NOMO-1 treated with dmso at 0.1 percent for 144 hours (cell line): ENCODE results near the gene ANKRD42.
"Not testable (repeated sequence)": the region's sequence is repeated elsewhere in the genome, so short reads cannot be mapped to it uniquely, and the experiment has no call there.

ENCODE experiments used
- DNase-seq: peaks from one replicate; lab custom pipeline; 2025; ENCODE audit not compliant: unreplicated experiment; lab: John Stamatoyannopoulos, UW

ANKRD42 gene

DNA sequence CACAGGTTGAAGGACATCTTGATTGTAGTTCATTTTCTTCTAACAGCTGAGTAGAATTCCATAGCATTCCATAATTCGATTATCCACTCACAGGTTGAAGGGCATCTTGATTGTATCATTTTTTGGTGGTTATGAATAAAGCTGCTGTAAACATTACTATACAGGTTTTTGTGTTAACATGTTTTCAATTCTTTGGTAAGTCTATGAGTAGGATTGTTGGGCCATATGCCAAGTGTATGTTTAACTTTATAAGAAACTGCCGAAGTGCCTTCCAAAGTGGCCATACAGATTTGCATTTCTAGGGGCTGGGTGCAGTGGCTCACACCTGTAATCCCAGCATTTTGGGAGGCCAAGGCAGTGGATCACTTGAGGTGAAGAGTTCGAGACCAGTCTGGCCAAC lies 44.6 kb downstream of the ANKRD42 start:
- no peak for DNase-seq

DNA sequence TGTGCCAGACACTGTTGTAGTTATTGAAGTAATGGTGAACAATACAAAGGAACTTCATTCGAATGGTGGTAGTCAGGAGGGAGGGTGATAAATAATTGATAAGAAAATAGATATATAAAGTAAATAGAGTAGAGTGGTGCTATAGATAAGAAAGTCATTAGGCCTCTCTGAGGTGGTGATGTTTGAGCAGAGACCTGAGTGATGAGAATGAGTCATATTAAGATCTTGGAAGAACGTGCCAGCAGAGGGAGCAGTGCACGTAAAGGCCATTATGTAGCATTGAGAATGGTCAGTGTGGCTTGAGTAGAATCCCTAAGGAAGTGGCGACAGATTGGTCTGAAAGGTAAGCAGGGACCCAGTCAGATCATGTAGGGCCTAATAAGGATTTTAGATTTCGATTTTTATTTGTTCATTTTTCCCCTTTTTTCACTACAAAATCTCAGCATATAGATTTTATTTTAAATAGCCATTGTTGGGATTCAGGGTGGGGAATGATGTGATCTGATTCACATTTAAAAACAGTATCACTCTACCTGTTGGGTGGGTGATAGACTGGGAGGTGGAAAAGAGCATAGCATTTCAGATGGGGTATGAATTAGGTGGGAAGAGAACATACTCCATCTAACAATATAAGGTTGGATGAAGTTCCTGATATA lies 47.9 kb downstream of the ANKRD42 start:
- DNase-seq: no peak

DNA sequence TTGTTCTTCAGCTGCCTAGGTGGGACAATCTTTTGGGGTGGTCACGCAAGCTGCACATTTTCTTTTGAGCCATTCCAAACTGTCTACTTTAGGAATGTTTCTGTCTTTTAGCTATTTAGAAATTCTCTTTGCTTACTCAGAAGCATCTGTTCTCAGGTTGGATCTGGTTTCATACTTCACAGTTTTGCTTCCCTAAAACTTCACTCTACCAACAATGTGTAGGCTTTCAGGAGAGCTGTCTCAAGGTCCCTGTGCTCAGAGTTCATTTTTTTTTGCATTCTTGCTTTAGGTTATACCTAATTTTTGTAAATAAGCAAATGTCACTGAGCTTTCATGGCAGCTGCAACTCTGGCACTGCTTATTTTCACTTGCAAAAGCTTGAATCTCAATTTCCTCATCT lies 55.9 kb downstream of the ANKRD42 start:
- DNase-seq: no peak

DNA sequence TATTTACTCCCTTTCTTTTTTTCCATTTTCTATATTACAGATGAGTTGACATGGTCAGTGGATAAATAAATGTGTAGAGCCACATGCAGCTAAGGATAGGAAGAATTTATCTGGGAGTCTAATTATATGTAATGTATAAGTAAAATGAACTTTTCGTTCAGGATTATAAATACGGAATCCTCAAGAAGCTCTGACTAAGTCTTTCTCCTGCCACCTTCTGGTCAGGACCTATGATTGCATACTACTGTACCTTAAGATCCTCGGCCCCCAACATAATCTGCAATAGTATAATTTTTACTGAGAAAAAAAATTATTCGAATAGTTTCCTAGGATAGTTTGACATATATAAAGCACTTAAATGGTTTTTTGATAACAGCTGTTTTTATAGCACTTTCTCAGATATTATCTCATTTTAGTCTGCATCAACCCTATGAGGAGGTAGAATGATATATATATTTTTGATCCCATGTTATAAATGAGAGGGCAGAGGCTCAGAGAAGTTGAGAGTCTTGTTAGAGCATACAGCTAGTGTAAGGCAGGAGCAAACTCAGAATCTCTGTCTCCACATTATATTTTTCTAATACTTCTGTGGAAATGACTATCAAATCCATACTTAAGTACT lies 56.6 kb downstream of the ANKRD42 start:
- DNase-seq: no peak

DNA sequence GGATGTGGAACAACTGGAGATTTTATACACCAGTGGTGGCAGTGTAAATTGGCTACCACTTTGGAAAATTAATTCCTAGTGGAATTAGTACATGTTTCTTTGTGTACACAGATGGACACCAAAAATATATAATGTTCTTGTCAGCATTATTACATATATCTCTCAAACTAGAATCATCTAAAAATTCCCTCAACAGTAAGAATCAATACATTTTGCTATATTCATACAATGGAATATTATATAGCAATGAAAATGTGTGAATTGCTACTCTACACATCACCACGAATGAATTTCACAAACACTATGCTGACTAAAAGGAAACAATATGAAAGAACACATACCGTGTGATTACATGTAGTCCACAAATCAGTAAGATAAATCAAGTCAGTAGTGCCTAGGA lies 58.8 kb downstream of the ANKRD42 start:
- no peak for DNase-seq

DNA sequence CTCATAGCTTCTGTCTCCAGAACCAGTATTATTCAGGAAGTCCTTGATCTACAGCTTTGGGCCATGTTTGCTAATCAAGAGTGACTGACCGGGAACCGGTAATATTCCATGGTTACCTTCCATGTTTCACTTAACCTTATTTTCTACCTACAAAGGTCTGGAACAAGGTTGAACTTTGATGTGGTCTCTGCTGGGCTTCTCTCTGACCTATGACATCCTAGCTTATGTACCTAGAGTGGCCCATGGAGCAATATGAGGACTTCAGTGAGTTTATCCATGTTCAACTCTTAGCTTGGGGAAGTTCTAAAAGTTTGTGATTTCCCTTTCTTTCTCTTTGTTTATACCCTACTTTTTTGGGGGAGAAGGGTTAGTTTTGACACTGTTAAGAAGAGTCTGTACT lies 59.4 kb downstream of the ANKRD42 start:
- DNase-seq: no peak

DNA sequence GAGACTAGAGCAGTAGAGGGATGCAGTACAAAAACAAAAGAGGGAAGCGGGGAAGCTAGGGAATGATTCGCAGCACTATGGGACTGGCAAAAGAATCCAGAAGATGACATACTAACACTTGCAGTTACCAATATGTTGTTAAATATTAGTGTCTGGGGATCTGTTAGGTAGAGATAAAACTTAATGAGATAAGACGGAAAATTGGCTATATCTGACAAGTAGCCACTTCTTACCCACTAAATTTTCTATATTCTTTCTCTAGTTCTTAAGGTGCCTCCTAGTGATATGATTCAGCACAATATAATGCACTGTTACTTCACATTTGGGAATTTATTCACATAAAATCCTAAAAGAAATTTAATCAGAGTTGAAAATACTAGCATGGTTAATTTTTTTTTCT lies 61.9 kb downstream of the ANKRD42 start:
- DNase-seq: no peak

DNA sequence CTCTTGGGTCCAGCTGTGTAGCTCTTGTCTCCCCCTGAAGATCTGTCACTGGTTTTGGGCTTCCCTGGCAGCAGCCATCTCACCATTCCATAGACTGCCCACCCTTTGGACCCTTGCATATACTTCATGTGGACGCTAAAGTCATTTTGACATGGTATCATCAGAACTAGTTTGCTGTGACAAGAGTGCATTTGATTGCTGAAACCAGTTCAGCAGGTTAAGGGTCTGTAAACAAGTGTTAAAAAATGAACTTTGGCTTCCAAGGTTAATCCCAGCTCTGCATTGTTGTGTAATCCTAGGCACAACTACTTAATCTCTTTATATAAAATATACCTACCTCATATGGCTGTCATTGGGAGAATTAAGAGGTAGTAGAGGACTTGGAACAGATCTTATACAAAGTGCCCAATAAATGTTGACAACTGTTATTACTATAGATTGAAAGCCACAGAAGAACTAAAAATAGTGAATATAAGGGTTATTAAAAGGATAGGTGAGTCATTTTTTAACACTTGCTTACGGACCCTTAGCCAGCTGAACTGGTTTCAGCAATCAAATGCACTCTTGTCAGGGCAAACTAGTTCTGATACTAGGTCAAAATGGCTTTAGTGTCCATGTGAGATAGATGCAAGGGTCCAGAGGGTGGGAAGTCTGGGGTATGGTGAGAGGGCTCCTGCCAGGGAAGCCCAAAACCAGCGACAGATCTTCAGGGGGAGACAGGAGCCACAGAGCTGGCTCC lies 63.3 kb downstream of the ANKRD42 start:
- DNase-seq: no peak

DNA sequence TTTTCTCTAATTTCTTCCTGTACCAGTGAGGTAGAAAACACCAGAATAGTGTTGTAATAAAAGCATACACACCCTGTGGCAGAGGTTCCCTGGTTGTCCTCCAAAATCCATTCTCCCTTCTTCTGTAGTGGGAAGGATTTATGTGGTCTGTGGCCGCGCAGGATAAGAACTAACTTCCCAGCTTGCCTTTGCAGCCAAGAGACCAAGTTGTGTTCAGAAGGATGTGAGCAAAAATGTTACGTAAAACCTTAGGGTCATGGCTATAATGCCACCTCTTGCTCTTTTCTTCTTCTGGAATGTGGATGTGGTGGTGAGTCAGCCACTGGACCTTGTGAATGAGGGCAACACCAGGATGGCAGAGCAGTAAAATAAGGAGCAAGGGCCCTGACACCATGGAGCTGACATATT lies 64.3 kb downstream of the ANKRD42 start:
- no peak for DNase-seq

DNA sequence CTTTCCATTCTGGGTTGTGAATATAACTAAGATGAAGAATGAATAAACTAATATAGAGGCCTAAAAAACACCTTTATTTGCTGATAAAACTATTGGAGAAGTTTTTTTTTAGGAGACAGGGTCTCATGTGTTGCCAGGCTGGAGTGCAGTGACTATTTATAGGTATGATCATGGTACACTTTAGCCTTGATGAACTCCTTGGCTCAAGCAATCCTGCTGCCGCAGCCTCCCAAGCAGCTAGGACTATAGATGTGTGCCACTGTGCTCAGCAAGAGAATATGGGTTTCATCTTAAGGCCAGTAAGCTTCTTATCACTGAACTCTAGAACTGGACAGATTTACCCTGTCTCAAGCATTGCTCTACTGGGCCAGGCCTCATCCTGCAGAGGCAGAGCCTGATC lies 66.0 kb downstream of the ANKRD42 start:
- no peak for DNase-seq

DNA sequence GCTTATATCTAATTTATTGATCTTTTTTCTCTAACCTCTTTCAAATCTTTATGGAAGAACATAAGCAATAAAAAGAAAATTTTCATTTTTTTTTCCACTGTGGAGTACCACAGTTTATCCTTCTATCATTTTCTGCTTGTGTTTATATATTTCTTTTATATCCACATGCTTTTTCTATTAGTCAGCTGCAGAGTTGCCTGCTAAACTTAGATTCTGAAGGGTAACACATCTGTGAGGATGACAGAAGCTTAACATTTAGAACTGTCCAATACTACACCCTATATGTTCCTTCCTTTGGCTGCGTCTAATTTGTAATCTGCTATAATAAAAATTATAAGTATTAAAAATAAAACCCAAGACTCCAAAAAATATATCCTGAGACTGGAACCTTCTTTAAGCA lies 71.8 kb downstream of the ANKRD42 start:
- DNase-seq: no peak

DNA sequence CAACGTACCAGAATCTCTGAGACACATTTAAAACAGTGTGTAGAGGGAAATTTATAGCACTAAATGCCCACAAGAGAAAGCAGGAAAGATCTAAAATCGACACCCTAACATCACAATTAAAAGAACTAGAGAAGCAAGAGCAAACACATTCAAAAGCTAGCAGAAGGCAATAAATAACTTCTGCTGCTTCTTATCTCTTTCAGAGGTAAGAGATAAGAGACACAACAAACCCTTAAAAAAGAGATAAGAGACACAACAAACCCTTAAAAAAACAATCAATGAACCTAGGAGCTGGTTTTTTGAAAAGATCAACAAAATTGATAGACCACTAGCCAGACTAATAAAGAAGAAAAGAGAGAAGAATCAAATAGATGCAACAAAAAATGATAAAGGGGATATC lies 75.6 kb downstream of the ANKRD42 start:
- DNase-seq: not testable (repeated sequence)

DNA sequence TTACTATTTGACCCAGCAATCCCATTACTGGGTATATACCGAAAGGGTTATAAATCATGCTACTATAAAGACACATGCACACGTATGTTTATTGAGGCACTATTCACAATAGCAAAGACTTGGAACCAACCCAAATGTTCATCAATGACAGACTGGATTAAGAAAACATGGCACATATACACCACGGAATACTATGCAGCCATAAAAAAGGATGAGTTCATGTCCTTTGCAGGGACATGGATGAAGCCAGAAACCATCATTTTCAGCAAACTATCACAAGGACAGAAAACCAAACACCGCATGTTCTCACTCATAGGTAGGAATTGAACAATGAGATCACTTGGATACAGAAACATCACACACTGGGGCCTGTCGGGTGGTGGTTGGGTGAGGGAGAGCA lies 78.2 kb downstream of the ANKRD42 start:
- not testable (repeated sequence) for DNase-seq

DNA sequence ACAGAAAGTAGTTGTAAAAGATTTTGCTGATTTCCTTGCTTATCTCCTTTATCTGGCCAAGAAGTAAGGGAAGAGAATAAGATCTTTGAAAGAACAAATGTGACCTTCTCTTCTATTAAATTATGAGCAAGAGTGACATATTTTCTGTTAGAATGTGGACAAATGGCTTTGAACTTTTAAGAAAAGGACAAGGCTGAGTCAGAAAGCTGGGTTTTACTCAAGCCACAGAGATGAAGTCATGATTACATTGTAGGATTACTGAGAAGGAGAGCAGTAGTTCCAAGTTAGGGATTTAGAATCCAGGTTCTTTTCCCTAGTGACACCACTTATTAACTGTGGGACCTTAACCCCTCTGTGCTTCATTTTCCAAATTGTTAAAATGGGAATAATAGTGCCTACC lies 79.1 kb downstream of the ANKRD42 start:
- DNase-seq: no peak

DNA sequence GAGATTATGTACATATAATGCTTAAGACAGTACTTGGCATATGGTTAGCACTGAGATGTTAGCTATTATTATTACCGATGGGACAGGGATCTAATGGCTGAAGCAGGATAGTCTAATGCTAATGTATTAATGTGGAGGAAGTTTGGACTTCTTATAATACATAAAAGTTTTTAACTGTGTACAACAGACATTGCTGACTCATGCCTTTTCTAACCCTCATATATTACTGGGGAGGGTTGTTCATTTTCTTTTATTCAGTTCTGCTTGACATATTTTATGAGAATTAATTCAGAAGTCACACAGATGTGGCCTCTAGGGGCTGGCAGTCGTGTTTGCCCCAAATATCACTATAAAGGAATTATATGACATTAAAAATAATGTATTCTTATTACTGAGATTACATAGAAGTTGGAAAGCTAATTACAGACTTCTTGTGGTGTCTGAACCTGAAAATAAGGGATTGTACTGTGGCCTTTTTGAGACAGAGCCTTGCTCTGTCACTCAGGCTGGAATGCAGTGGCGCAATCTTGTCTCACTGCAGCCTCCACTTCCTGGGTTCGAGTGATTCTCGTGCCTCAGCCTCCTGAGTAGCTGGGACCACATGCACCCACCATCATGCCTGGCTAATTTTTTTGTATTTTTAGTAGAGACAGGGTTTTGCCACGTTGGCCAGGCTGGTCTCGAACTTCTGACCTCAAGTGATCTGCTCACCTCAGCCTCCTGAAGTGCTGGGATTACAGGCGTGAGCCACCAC lies 82.6 kb downstream of the ANKRD42 start:
- DNase-seq: no peak

DNA sequence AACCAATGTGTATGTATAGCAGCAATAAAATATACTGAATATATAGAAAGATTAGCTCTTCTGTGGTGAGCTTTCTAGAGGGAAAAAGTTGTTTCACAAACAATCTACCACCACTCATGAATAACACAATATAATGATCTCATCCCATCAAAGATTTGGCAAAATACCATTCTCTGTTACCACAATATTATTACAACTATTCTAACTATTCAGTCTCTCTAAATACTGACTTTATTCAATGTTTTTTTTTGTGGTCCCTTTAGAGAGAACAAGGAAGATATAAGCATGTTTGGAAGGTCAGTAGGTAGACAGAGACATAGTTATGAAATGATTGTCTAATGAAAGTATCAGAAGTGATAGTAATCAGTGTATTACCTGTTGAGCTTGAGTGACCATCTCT lies 84.8 kb downstream of the ANKRD42 start:
- DNase-seq: no peak

DNA sequence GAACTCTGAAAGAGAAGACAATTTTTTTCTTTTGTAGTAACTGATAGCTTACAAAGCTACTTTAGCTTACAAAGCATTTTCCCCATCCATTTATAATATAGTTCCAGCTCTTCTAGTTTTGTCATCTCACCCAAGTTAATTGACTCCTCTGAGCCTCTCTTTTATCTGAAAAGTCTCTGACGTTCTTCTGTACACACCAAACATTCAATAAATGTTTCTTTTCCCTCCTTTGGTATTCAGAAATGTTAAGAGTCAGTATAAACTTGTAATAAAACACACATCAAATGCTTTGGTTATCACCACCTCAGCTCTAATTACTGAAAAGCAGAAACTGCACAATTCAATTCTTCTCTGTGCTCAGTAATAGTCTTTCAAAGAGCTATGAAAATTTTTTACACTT lies 86.7 kb downstream of the ANKRD42 start:
- DNase-seq: no peak

DNA sequence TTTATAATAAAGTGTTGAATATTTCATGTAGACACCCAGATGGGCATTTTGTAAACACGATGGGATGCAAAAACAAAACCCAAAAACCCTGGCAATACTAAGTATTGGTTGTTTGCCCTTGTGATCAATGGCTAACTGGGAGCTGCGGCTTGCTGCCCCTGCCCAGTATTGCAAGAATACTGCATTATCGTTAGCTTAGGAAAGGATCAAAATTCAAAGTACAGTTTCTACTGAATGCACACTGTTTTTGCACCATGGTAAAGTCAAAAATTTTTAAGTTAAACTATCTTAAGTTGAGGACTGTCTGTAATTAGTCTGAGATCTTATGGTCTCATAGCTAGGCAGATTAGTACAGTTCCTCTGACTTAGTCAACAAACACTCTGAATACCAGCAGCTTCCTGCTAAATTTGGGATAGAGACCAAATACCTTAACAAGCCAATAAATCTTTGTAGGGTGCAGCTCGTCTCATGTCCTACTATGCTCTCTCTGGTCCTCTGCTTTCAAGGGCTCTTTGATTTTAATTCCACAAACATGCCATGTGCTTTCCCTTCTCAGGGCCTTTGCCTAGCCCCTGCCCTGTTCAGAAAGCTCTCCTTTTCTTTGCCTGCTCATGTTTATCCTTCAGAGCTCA lies 88.7 kb downstream of the ANKRD42 start:
- DNase-seq: no peak

DNA sequence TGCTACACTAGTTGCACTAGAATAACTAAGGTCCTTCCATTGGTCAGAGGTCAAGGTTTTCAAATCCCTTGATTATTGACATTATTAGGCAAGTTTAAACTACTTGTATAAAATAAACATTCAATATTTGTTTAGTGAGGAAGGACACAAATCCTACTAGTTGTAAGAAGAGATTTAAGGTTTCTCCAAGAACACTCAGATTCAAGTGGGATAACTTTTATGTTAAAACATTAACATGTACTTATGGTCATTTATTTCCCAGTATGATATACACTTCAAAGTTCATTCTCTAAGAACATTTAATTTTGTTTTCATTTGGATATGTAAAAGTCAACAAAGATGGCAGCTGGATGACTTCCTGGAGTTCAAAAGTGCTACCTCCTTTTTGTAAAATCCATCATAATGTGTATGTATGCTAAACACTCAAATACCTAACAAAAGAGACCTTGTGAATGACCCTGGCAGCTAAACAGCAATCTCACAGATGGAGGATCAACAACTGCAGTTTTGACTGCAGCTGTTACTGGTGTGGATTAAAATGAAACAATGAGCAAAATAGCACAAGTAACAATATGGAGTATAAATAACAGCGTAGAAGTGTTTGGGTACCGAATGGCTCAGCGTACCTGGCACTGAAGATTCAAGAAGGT lies 91.1 kb downstream of the ANKRD42 start:
- no peak for DNase-seq

DNA sequence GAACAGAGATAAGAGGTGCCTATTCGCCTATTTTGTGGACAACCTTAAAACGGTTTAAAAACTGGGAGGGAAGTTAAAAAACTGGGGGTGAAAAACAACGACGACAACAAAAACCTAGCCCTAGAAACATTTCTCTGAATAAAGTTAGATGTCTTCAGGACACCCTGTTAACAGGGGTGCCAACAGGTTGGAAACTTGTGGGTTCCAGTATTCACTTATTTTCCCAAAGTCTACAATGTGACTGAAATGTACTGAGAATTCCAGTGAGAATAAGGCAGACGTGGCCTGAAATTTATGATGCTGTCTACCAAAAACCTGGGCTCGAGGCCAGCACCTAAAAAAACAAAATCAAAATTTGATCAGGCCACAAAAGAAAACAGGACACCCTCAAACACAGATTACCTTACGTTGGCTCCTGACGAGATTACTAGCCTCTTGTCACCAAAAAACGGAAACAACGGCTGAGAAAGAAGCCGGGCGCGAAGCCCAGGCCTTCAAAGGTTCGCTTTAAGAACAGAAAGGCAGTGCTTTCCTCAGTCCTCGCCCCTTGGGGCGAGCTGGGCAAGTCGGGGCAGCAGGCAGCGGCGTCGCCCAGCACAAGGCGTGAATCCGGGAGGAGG lies 91.7 kb downstream of the ANKRD42 start:
- peak; percentile 56 for DNase-seq
